ENCODE measurements around the gene KIAA2012. TPM values are rescaled to one million over a fixed set of nuclear protein-coding genes. Genes with fewer than 3 reads are reported as not detected.

KIAA2012 gene
- total RNA-seq, 2 donors from 2014 or later: 0.74 TPM; not detected in 1

GRCh38 chr2:202060218-202060617 lies 12.8 kb upstream of the KIAA2012 start:
- Histone ChIP-seq H3K27me3 (replicated peaks; ENCODE audit: insufficient read depth) (no peaks in the 10 kb centered on the region), H3K36me3 (no peaks in the 10 kb centered on the region), H3K4me3 (no peak overlapping the region), H3K4me1 (replicated peaks) (no peaks in the 10 kb centered on the region), H3K9me3 (no peaks in the 10 kb centered on the region), H3K27ac (no peak overlapping the region)
- intact Hi-C loops (cut with DNase I): no loop called here
- 93% methylated on average over 3 of the region's 3 CpGs for WGBS
- no peak for TF ChIP-seq POLR2AphosphoS5 (IDR thresholded peaks at IDR 0.05)
- no peak for TF ChIP-seq POLR2A (IDR thresholded peaks at IDR 0.05)
- TF ChIP-seq, protein P1, sequence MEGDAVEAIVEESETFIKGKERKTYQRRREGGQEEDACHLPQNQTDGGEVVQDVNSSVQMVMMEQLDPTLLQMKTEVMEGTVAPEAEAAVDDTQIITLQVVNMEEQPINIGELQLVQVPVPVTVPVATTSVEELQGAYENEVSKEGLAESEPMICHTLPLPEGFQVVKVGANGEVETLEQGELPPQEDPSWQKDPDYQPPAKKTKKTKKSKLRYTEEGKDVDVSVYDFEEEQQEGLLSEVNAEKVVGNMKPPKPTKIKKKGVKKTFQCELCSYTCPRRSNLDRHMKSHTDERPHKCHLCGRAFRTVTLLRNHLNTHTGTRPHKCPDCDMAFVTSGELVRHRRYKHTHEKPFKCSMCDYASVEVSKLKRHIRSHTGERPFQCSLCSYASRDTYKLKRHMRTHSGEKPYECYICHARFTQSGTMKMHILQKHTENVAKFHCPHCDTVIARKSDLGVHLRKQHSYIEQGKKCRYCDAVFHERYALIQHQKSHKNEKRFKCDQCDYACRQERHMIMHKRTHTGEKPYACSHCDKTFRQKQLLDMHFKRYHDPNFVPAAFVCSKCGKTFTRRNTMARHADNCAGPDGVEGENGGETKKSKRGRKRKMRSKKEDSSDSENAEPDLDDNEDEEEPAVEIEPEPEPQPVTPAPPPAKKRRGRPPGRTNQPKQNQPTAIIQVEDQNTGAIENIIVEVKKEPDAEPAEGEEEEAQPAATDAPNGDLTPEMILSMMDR (IDR thresholded peaks at IDR 0.05): peak in 1 of 4 experiments; percentile 9
- DNase-seq (ENCODE audit: low spot score): no peak

GRCh38 chr2:202061695-202062094 lies 11.4 kb upstream of the KIAA2012 start:
- Histone ChIP-seq H3K4me1 (replicated peaks) (no peaks in the 10 kb centered on the region), H3K36me3 (no peaks in the 10 kb centered on the region), H3K4me3 (no peak overlapping the region), H3K9me3 (no peaks in the 10 kb centered on the region), H3K27ac (no peak overlapping the region), H3K27me3 (replicated peaks; ENCODE audit: insufficient read depth) (no peaks in the 10 kb centered on the region)
- no peak for TF ChIP-seq POLR2AphosphoS5 (IDR thresholded peaks at IDR 0.05)
- TF ChIP-seq POLR2A (IDR thresholded peaks at IDR 0.05): no peak
- TF ChIP-seq, protein P1 (IDR thresholded peaks at IDR 0.05): no peak
- intact Hi-C loops (cut with DNase I): no loop called here
- DNase-seq (ENCODE audit: low spot score): no peak
- 93% methylated on average over 2 of the region's 2 CpGs for WGBS

- Histone ChIP-seq H3K4me1 (replicated peaks) (no peaks in the 10 kb centered on the region), H3K9me3 (no peaks in the 10 kb centered on the region), H3K36me3 (no peaks in the 10 kb centered on the region), H3K27ac (no peak overlapping the region), H3K27me3 (replicated peaks; ENCODE audit: insufficient read depth) (no peaks in the 10 kb centered on the region), H3K4me3 (no peak overlapping the region)
- intact Hi-C loops (cut with DNase I): no loop called here
- TF ChIP-seq POLR2AphosphoS5 (IDR thresholded peaks at IDR 0.05): no peak
- no peak for TF ChIP-seq POLR2A (IDR thresholded peaks at IDR 0.05)
- TF ChIP-seq, protein P1 (IDR thresholded peaks at IDR 0.05): no peak
- 13% methylated on average over 3 of the region's 3 CpGs for WGBS
- no peak for DNase-seq (ENCODE audit: low spot score)
Observed at GRCh38 chr2:202064171-202064880, 8.7 kb upstream of the KIAA2012 start.

DNA sequence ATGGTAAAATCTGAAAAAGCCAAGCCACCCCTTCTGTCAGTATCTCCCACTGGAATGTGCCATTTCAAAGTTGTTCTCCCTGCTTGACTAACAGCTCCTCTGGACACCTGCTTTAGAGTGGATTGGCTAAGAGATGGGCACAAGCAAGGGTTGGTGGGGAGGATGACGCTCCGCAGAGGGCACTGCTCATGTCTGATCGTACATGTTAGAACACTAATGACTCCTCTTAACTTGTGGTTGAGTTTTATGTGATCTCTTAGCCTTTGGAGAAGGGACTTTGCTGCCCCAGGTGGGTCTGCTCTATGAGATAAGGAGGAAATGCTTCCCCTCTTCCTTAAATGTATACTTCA lies 8.2 kb upstream of the KIAA2012 start:
- Histone ChIP-seq H3K27me3 (replicated peaks; ENCODE audit: insufficient read depth) (no peaks in the 10 kb centered on the region), H3K4me1 (replicated peaks) (no peaks in the 10 kb centered on the region), H3K36me3 (no peaks in the 10 kb centered on the region), H3K27ac (no peak overlapping the region), H3K4me3 (no peak overlapping the region), H3K9me3 (no peaks in the 10 kb centered on the region)
- DNase-seq (ENCODE audit: low spot score): no peak
- WGBS: 90% methylated on average over 3 of the region's 3 CpGs
- intact Hi-C loops (cut with DNase I): no loop called here
- TF ChIP-seq POLR2A (IDR thresholded peaks at IDR 0.05) (no peak), POLR2AphosphoS5 (IDR thresholded peaks at IDR 0.05) (no peak)
- TF ChIP-seq, protein P1 (IDR thresholded peaks at IDR 0.05): no peak

- H3K9me3 ChIP-seq: no peaks in the 10 kb centered on the region
- H3K27ac ChIP-seq: no peak overlapping the region
- no peaks in the 10 kb centered on the region for H3K4me1 ChIP-seq (replicated peaks)
- intact Hi-C loops (cut with DNase I): no loop called here
- DNase-seq (ENCODE audit: low spot score): no peak
- H3K4me3 ChIP-seq: no peak overlapping the region
- H3K27me3 ChIP-seq (replicated peaks; ENCODE audit: insufficient read depth): no peaks in the 10 kb centered on the region
- 92% methylated on average over 3 of the region's 3 CpGs for WGBS
- no peaks in the 10 kb centered on the region for H3K36me3 ChIP-seq
- TF ChIP-seq POLR2A (IDR thresholded peaks at IDR 0.05) (no peak), POLR2AphosphoS5 (IDR thresholded peaks at IDR 0.05) (no peak)
- TF ChIP-seq, protein P1 (IDR thresholded peaks at IDR 0.05): no peak
Observed at GRCh38 chr2:202065876-202066275, 7.2 kb upstream of the KIAA2012 start.

Data from prostate gland (tissue), 2 donors.